ENCODE measurements around the gene CLSTN3.

GRCh38 chr12:7162691-7163114 is 32.5 kb downstream of the CLSTN3 start:
- TF ChIP-seq CTCF (IDR thresholded peaks at IDR 0.05; ENCODE audit: low read depth, low read length, poor library complexity, severe bottlenecking) (peak; percentile 31), EZH2phosphoT487 (IDR thresholded peaks at IDR 0.05; ENCODE audit: borderline replicate concordance, low read length) (no peak)
